NCI-H2196 treated with DMSO at 0.1 percent for 48 hours (cell line): ENCODE results near the gene BTRC.
"Not testable (repeated sequence)": the region's sequence is repeated elsewhere in the genome, so short reads cannot be mapped to it uniquely, and the experiment has no call there.

ENCODE experiments used
- DNase-seq: peaks from one replicate; lab custom pipeline; 2025; ENCODE audit not compliant: unreplicated experiment; lab: John Stamatoyannopoulos, UW

BTRC gene

GRCh38 chr10:101385866-101386658 is 32.1 kb downstream of the BTRC start:
- no peak for DNase-seq

GRCh38 chr10:101386659-101387259 is 32.8 kb downstream of the BTRC start:
- no peak for DNase-seq

GRCh38 chr10:101388676-101389276 is 34.8 kb downstream of the BTRC start:
- DNase-seq, result no peak

- not testable (repeated sequence) for DNase-seq
Measured at GRCh38 chr10:101389532-101389931, 35.6 kb downstream of the BTRC start.

- no peak for DNase-seq
Measured at GRCh38 chr10:101389986-101390531, 36.1 kb downstream of the BTRC start.

GRCh38 chr10:101393378-101393777 is 39.4 kb downstream of the BTRC start:
- no peak for DNase-seq

- no peak for DNase-seq
Measured at GRCh38 chr10:101394524-101395133, 40.7 kb downstream of the BTRC start.

- peak; percentile 16 for DNase-seq
Measured at GRCh38 chr10:101397140-101397539, 43.2 kb downstream of the BTRC start.

- no peak for DNase-seq
Measured at GRCh38 chr10:101400585-101400984, 46.6 kb downstream of the BTRC start.

- DNase-seq, result no peak
Measured at GRCh38 chr10:101402711-101403110, 48.7 kb downstream of the BTRC start.

- no peak for DNase-seq
Measured at GRCh38 chr10:101403161-101403560, 49.2 kb downstream of the BTRC start.

- DNase-seq, result no peak
Measured at GRCh38 chr10:101405001-101405400, 51.0 kb downstream of the BTRC start.

GRCh38 chr10:101411598-101411997 is 57.6 kb downstream of the BTRC start:
- DNase-seq, result no peak

- DNase-seq, result no peak
Measured at GRCh38 chr10:101414034-101414433, 60.1 kb downstream of the BTRC start.

GRCh38 chr10:101415884-101416283 is 61.9 kb downstream of the BTRC start:
- no peak for DNase-seq

- not testable (repeated sequence) for DNase-seq
Measured at GRCh38 chr10:101421967-101422366, 68.0 kb downstream of the BTRC start.

GRCh38 chr10:101425535-101425934 is 71.6 kb downstream of the BTRC start:
- DNase-seq, result no peak

GRCh38 chr10:101428036-101428435 is 74.1 kb downstream of the BTRC start:
- DNase-seq, result no peak

- no peak for DNase-seq
Measured at GRCh38 chr10:101429423-101429822, 75.5 kb downstream of the BTRC start.

- no peak for DNase-seq
Measured at GRCh38 chr10:101436302-101436701, 82.3 kb downstream of the BTRC start.

- no peak for DNase-seq
Measured at GRCh38 chr10:101438881-101439391, 85.0 kb downstream of the BTRC start.
